Activated naive CD4-positive, alpha-beta T cell treated with anti-CD3 and anti-CD28 coated beads, Interleukin-2, amount 10 ng/mL, durations not matched to agents 7 days and 5 days (primary cell): ENCODE measurements around the gene DDN.

Experiments used
- CTCF ChIA-PET: fragments of 350-600 bp; sonication (Branson Sonifier 250); formaldehyde crosslinking; loops from one replicate; lab custom pipeline; 2021; ENCODE audit warnings: antibody characterized with exemption; lab: Charles Lee
- DNase-seq: peaks from one replicate; pipeline ENCODE4 v3.0.0-alpha.2; 2020
- H3K27ac Mint-ChIP-seq: one replicate; pipeline ENCODE4 v1.8.0; 2021; ENCODE audit warnings: mild to moderate bottlenecking, moderate library complexity, mixed read lengths
- H3K27me3 Mint-ChIP-seq: one replicate; pipeline ENCODE4 v1.8.0; 2021; ENCODE audit warnings: mild to moderate bottlenecking, mixed read lengths
- H3K36me3 Mint-ChIP-seq: one replicate; pipeline ENCODE4 v1.8.0; 2021; ENCODE audit warnings: mixed read lengths
- H3K4me1 Mint-ChIP-seq: one replicate; pipeline ENCODE4 v1.8.0; 2021; ENCODE audit warnings: mixed read lengths
- H3K4me3 Mint-ChIP-seq: one replicate; pipeline ENCODE4 v1.8.0; 2021; ENCODE audit warnings: mild to moderate bottlenecking, moderate library complexity, mixed read lengths
- H3K9me3 Mint-ChIP-seq: one replicate; pipeline ENCODE4 v1.8.0; 2021; ENCODE audit warnings: mixed read lengths

DDN gene

DNA sequence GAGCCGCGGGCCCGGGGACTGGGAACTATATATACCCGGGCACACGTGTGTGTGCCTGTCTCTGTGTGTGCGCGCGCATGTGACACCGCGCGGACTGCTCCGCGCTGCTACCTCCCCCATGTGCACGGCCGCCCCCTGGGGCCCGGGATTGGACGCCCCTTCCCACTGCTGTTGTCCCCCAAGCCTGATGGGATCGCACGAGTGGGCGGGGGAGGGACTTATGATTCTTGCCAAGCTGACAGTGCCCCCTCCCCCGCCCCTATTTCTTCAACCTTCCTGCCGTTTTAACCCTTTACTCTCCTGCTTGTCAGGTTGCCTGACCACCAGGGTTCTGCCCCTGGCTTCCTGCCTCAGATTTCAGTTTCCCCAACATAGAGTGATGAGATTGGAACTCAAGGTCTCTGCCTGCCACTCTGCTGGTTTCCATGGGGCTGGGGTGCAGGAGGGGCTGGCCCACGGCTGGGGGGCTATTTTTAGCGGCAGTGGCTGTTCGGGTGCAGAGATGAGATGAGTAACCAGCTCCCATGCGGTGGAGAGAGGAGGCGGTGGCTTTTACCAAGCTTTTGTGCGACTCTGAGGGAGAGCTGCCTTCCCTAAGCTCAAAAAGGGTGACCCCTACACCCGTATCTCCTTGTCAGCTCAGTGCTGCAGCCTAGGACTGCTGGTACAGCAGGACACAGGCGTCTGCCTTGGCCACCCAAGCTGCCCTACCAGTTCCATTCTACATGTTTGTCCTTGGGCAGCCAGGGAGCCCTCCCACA lies at the start of gene DDN:
DDN (minus strand) TSS at position 5 of the 761 bp plus-strand sequence. CDS start 88 bp downstream, outside the sequence.
- peaks cover 27% of the 10 kb centered on the region for H3K36me3 Mint-ChIP-seq
- DNase-seq = peak; percentile 66
- peaks cover 63% of the 10 kb centered on the region for H3K27me3 Mint-ChIP-seq
- no peak within 1 kb of the TSS for H3K27ac Mint-ChIP-seq
- CTCF ChIA-PET = interaction anchor here (0.9 to 12.7 kb wide), 9 partner anchors 9 to 99 kb away, joined by 3 to 121 read pairs (median 6); partner anchors contain the start of genes PRKAG1 and WNT1
- H3K9me3 Mint-ChIP-seq = no peaks in the 10 kb centered on the region
- H3K4me3 Mint-ChIP-seq = peak within 1 kb of the TSS; percentile 55
- H3K4me1 Mint-ChIP-seq = peaks cover 33% of the 10 kb centered on the region

- no peaks in the 10 kb centered on the region for H3K9me3 Mint-ChIP-seq
- CTCF ChIA-PET = interaction anchor here (1.5 to 1.7 kb wide), 2 partner anchors 29 to 52 kb away, joined by 3 to 7 read pairs; no protein-coding TSS in a partner anchor
- peaks cover 4% of the 10 kb centered on the region for H3K4me1 Mint-ChIP-seq
- no peak overlapping the region for H3K27ac Mint-ChIP-seq
- no peak overlapping the region for H3K4me3 Mint-ChIP-seq
- H3K27me3 Mint-ChIP-seq = no peaks in the 10 kb centered on the region
- H3K36me3 Mint-ChIP-seq = peaks cover 83% of the 10 kb centered on the region
- DNase-seq = no peak
These were observed 49.8 kb upstream of the DDN start for GRCh38 chr12:49048953-49049352.

- H3K27me3 Mint-ChIP-seq = no peaks in the 10 kb centered on the region
- peaks cover 80% of the 10 kb centered on the region for H3K36me3 Mint-ChIP-seq
- no peak for DNase-seq
- no peaks in the 10 kb centered on the region for H3K9me3 Mint-ChIP-seq
- H3K27ac Mint-ChIP-seq = no peak overlapping the region
- CTCF ChIA-PET = interaction anchor here (0.6 to 1.4 kb wide), 4 partner anchors 16 to 50 kb away, joined by 3 to 5 read pairs (median 4); no protein-coding TSS in a partner anchor
- H3K4me3 Mint-ChIP-seq = no peak overlapping the region
- peaks cover 6% of the 10 kb centered on the region for H3K4me1 Mint-ChIP-seq
These were observed 47.1 kb upstream of the DDN start for GRCh38 chr12:49046129-49046895.

DNA sequence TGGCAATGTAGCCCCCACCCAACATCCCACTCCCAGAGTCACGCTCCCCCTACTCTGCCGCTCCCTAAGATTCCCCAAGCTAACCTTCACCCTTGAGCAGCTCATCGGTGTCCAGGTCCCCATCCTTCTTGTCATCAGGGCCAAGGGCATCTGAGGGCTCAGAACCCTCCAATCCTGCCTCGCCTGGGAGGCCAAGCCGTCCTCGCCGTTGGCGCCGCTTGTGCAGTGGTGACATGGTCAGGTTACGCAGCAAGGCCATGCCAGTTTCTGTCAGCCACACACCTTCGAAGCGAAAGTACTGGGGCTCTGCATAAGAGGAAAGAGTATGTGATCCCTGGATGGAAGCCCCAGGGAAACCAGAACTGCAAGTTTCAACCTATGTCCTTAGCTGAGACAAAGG lies 45.5 kb upstream of the DDN start:
- peaks cover 6% of the 10 kb centered on the region for H3K4me1 Mint-ChIP-seq
- no peak overlapping the region for H3K4me3 Mint-ChIP-seq
- no peak for DNase-seq
- CTCF ChIA-PET = interaction anchor here (1.0 to 2.9 kb wide), 13 partner anchors 10 to 54 kb away, joined by 3 to 22 read pairs (median 7); partner anchors contain the start of gene RHEBL1
- no peak overlapping the region for H3K27ac Mint-ChIP-seq
- no peaks in the 10 kb centered on the region for H3K9me3 Mint-ChIP-seq
- H3K27me3 Mint-ChIP-seq = no peaks in the 10 kb centered on the region
- H3K36me3 Mint-ChIP-seq = peaks cover 83% of the 10 kb centered on the region

GRCh38 chr12:49043856-49044258 lies 44.7 kb upstream of the DDN start:
- Mint-ChIP-seq H3K4me3 (no peak overlapping the region), H3K27ac (no peak overlapping the region), H3K27me3 (no peaks in the 10 kb centered on the region), H3K4me1 (peaks cover 6% of the 10 kb centered on the region), H3K36me3 (peaks cover 79% of the 10 kb centered on the region), H3K9me3 (no peaks in the 10 kb centered on the region)
- CTCF ChIA-PET = interaction anchor here (0.8 to 2.9 kb wide), 25 partner anchors 9 to 200 kb away, joined by 3 to 22 read pairs (median 5); partner anchors contain the start of genes DDN, PRKAG1 and RHEBL1
- peak; percentile 87 for DNase-seq

DNA sequence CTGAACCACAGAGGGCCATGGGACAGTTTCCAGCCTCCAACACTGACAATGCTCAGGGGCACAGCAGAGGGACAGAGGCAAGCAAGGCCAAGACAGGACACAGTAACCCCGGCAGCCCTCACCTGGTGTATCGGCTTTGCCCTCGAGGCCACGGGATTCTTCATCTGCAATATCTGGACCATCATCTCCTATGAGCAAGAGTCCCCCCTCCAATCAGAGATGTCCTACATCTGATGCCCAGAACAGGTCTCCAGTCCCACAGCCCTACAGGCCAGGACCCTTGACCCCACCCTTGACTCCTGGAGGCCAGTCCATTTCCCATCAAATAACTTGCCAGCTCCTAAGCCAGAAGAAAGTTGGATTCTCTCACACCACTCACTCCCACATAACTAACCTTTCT lies 44.1 kb upstream of the DDN start:
- H3K36me3 Mint-ChIP-seq = peaks cover 79% of the 10 kb centered on the region
- CTCF ChIA-PET = interaction anchor here (0.6 to 2.9 kb wide), 26 partner anchors 9 to 200 kb away, joined by 3 to 22 read pairs (median 4); partner anchors contain the start of genes DDN, PRKAG1 and RHEBL1
- peaks cover 6% of the 10 kb centered on the region for H3K4me1 Mint-ChIP-seq
- no peak for DNase-seq
- no peaks in the 10 kb centered on the region for H3K27me3 Mint-ChIP-seq
- H3K9me3 Mint-ChIP-seq = no peaks in the 10 kb centered on the region
- H3K27ac Mint-ChIP-seq = no peak overlapping the region
- no peak overlapping the region for H3K4me3 Mint-ChIP-seq

GRCh38 chr12:49041881-49042484 lies 42.8 kb upstream of the DDN start:
- Mint-ChIP-seq H3K27ac (peak overlapping the region; percentile 45), H3K4me3 (no peak overlapping the region), H3K27me3 (no peaks in the 10 kb centered on the region), H3K4me1 (peaks cover 6% of the 10 kb centered on the region), H3K36me3 (peaks cover 74% of the 10 kb centered on the region), H3K9me3 (no peaks in the 10 kb centered on the region)
- CTCF ChIA-PET = interaction anchor here (0.7 to 2.7 kb wide), 4 partner anchors 10 to 45 kb away, joined by 3 to 18 read pairs (median 4); no protein-coding TSS in a partner anchor
- no peak for DNase-seq

DNA sequence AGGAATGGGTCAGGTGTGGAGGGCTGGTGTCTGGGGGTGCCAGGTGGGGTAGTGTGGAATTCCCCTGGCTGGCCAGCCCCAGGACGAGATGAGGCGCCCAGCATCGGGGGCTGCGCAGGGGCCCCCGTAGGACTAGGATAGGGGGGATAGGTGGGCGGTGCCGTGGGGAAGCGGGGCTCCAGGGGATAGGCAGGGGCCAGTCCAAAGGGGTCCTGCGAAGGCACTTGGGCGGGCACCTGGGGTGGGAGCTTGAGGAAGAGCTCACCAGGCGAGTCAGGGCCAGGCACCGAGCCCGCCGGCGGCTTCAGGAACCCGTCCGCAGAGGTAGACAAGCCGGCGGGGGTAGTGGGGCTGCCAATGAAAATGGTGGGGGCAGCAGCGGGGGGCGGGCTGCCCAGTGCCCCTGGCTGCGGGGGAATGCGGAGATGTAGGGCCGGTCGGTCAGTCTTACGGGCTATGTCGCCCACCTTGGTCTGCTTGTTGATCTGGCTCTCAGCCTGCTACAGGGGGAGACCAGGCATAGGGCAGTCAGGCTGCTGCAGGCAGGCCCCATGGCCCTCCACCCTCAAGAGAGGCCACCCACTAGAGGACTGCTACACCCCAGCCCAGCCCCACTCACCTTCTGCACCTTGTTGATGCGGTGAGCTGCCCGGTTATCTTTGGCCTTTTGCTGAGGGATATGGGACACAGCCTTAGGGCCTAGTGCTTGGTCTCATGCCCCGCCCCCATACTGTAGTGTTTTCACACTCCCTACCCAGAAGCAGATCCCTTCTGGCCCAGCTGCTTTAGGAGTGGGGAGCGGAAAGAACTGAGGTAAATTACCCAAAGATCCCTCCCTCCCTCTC lies 42.1 kb upstream of the DDN start:
- Mint-ChIP-seq H3K36me3 (peaks cover 73% of the 10 kb centered on the region), H3K27ac (no peak overlapping the region), H3K4me3 (no peak overlapping the region), H3K4me1 (peaks cover 6% of the 10 kb centered on the region), H3K9me3 (no peaks in the 10 kb centered on the region), H3K27me3 (no peaks in the 10 kb centered on the region)
- no peak for DNase-seq
- CTCF ChIA-PET = interaction anchor here (0.7 to 2.7 kb wide), 5 partner anchors 9 to 44 kb away, joined by 3 to 18 read pairs (median 3); no protein-coding TSS in a partner anchor

DNA sequence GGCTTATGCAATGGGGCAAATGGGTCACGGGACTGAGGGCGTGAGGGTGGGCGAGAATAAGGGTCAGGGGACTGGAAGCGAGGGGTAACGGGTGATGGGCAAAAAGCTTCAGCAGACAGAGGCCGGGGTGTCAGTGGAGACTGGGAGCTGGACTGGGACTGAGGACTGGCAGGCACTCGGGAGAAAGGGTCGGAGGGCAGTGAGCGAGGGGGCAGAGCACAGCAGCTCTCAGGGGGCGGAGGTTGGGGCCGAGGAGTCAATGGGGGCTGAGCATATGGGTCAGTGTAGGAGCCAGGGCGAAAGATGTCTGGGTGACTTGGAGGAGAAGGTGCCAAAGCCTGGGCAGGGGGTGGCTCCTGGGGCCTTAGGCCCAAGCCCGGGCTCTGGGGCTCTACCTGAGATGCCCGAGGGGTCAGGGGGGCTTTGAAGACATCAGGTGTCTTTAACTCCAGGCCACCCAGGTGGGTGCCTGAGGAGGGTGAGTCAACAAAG lies 41.2 kb upstream of the DDN start:
- Mint-ChIP-seq H3K4me1 (peaks cover 6% of the 10 kb centered on the region), H3K27ac (no peak overlapping the region), H3K36me3 (peaks cover 71% of the 10 kb centered on the region), H3K27me3 (no peaks in the 10 kb centered on the region), H3K9me3 (no peaks in the 10 kb centered on the region), H3K4me3 (no peak overlapping the region)
- no peak for DNase-seq
- CTCF ChIA-PET = interaction anchor here (0.9 to 1.7 kb wide), 4 partner anchors 8 to 44 kb away, joined by 3 to 5 read pairs (median 3); no protein-coding TSS in a partner anchor

DNA sequence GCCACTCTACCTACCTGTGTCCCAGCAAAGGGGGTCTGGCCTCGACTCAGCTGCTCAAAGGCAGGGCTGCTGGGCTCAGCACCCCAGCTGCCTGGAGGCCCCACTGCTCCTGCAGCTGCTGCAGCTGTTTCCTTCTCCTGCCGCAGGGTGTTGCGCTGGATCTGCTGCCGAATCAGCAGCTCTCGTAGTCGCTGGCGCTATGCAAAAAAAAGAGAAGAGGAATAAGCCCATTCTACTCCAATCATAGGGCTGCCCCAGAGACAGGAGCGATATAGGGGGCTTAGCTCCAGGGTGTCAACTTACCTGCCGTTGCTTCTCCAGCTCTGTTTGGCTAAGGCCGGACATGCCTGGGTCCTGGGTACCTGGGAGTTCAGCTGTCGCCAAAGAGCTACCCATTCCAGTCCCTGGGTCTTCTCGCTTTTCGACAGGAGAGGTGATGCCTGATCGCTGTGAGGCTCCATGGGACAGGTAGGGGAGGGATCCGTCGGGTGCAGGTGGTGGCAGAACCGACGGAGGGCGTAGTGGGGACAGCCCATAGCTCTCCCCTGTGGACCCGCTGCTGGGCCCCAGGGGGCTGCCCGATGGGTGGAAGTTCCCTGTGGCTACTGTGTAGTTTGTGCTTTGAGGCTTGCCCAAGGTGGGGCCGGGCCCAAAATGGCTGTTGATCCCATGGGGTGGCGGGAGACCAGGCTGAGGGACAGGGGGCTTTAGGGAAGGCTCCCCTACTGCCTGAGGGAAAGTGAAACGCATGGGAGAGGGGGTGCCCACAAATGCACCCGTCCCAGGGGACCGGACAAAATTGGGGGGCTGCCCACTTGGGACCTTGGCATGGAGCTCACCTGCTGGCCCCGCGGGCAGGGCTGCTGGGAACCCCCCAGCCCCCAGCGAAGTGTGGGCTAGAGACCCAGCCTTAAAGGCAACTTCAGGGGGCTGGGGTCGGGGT lies 40.5 kb upstream of the DDN start:
- no peak for DNase-seq
- peaks cover 66% of the 10 kb centered on the region for H3K36me3 Mint-ChIP-seq
- H3K4me1 Mint-ChIP-seq = peaks cover 6% of the 10 kb centered on the region
- CTCF ChIA-PET = interaction anchor here (0.9 to 1.2 kb wide), 4 partner anchors 10 to 43 kb away, joined by 3 to 4 read pairs (median 3); no protein-coding TSS in a partner anchor
- H3K4me3 Mint-ChIP-seq = no peak overlapping the region
- H3K27me3 Mint-ChIP-seq = no peaks in the 10 kb centered on the region
- H3K27ac Mint-ChIP-seq = no peak overlapping the region
- H3K9me3 Mint-ChIP-seq = no peaks in the 10 kb centered on the region

- CTCF ChIA-PET = interaction anchor here (1.0 kb wide), 1 partner anchor 18 kb away, joined by 4 read pairs; no protein-coding TSS in a partner anchor
- Mint-ChIP-seq H3K4me3 (no peak overlapping the region), H3K4me1 (no peaks in the 10 kb centered on the region), H3K36me3 (peaks cover 62% of the 10 kb centered on the region), H3K27me3 (no peaks in the 10 kb centered on the region), H3K9me3 (no peaks in the 10 kb centered on the region), H3K27ac (no peak overlapping the region)
- DNase-seq = no peak
These were observed 39.2 kb upstream of the DDN start for GRCh38 chr12:49038291-49038955.
